Parathyroid adenoma (tissue), 2 donors: ENCODE measurements around the gene RETSAT.
A peak's percentile ranks its signal among the peaks of the same experiment; 100 is the strongest.
"Not testable (repeated sequence)": the region's sequence is repeated elsewhere in the genome, so short reads cannot be mapped to it uniquely, and the experiment has no call there.

Experiments
- H2AFZ ChIP-seq: fragments of 300-600 bp; sonication (generic); one replicate; pipeline ENCODE4 v1.7.0; 2017; ENCODE audit warnings: antibody characterized with exemption, mild to moderate bottlenecking
- H3K27ac ChIP-seq: fragments of 300-600 bp; sonication (generic); one replicate; pipeline ENCODE4 v1.7.0; 2017
- H3K27me3 ChIP-seq: fragments of 300-600 bp; sonication (generic); one replicate; pipeline ENCODE4 v1.7.0; 2017; ENCODE audit warnings: low read length; ENCODE audit not compliant: control insufficient read depth, insufficient read depth
- H3K36me3 ChIP-seq: fragments of 300-600 bp; sonication (generic); one replicate; pipeline ENCODE4 v1.7.0; 2017; ENCODE audit warnings: low read length; ENCODE audit not compliant: control insufficient read depth, insufficient read depth
- H3K4me1 ChIP-seq: fragments of 300-600 bp; sonication (generic); one replicate; pipeline ENCODE4 v1.7.0; 2017; ENCODE audit warnings: control low read depth
- H3K4me2 ChIP-seq: fragments of 300-600 bp; sonication (generic); one replicate; pipeline ENCODE4 v1.7.0; 2017; ENCODE audit warnings: low read length
- H3K4me3 ChIP-seq: fragments of 300-600 bp; sonication (generic); one replicate; pipeline ENCODE4 v1.7.0; 2017; ENCODE audit warnings: low read depth, low read length
- H3K79me2 ChIP-seq: fragments of 300-600 bp; sonication (generic); one replicate; pipeline ENCODE4 v1.7.0; 2017; ENCODE audit warnings: control low read depth
- H3K9ac ChIP-seq: fragments of 300-600 bp; sonication (generic); one replicate; pipeline ENCODE4 v1.7.0; 2017; ENCODE audit warnings: mild to moderate bottlenecking
- H3K9me3 ChIP-seq: fragments of 300-600 bp; sonication (generic); one replicate; pipeline ENCODE4 v1.7.0; 2017; ENCODE audit warnings: low read length; ENCODE audit not compliant: control insufficient read depth
- TF ChIP-seq, protein P1 (sequence below): fragments of 300-600 bp; sonication (generic); IDR thresholded peaks from one replicate; pipeline ENCODE4 v1.7.0; 2017; ENCODE audit warnings: antibody characterized with exemption, mild to moderate bottlenecking
- donor health status: primary hyperparathyroidism.

Gene RETSAT

DNA sequence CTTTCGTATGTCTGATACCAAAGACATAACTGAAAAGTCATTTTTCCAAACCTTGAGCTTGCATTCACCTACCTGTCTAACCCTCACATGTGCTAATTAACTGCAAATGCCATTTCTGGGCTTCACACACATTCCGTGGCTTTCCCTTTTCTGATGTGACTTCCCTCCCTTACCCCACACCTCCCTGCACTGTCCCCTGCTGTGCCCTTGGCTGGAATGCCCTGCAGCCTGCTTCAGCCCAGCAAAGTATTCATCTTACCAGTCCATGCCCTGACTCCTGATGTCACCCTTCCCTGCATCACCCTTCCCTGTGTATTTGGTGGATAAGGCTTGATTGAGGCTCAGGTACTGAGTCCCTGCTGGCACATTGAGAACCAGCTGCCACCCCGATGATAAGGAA, 12.2 kb downstream of the RETSAT start:
- Histone ChIP-seq H3K27ac (no peak overlapping the region), H3K4me2 (no peak overlapping the region), H3K9me3 (no peaks in the 10 kb centered on the region), H3K27me3 (no peaks in the 10 kb centered on the region), H2AFZ (no peak overlapping the region), H3K36me3 (no peaks in the 10 kb centered on the region), H3K4me3 (no peak overlapping the region), H3K79me2 (no peaks in the 10 kb centered on the region), H3K4me1 (peaks cover 4% of the 10 kb centered on the region), H3K9ac (no peak overlapping the region)
- TF ChIP-seq, protein P1, sequence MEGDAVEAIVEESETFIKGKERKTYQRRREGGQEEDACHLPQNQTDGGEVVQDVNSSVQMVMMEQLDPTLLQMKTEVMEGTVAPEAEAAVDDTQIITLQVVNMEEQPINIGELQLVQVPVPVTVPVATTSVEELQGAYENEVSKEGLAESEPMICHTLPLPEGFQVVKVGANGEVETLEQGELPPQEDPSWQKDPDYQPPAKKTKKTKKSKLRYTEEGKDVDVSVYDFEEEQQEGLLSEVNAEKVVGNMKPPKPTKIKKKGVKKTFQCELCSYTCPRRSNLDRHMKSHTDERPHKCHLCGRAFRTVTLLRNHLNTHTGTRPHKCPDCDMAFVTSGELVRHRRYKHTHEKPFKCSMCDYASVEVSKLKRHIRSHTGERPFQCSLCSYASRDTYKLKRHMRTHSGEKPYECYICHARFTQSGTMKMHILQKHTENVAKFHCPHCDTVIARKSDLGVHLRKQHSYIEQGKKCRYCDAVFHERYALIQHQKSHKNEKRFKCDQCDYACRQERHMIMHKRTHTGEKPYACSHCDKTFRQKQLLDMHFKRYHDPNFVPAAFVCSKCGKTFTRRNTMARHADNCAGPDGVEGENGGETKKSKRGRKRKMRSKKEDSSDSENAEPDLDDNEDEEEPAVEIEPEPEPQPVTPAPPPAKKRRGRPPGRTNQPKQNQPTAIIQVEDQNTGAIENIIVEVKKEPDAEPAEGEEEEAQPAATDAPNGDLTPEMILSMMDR, result no peak

DNA sequence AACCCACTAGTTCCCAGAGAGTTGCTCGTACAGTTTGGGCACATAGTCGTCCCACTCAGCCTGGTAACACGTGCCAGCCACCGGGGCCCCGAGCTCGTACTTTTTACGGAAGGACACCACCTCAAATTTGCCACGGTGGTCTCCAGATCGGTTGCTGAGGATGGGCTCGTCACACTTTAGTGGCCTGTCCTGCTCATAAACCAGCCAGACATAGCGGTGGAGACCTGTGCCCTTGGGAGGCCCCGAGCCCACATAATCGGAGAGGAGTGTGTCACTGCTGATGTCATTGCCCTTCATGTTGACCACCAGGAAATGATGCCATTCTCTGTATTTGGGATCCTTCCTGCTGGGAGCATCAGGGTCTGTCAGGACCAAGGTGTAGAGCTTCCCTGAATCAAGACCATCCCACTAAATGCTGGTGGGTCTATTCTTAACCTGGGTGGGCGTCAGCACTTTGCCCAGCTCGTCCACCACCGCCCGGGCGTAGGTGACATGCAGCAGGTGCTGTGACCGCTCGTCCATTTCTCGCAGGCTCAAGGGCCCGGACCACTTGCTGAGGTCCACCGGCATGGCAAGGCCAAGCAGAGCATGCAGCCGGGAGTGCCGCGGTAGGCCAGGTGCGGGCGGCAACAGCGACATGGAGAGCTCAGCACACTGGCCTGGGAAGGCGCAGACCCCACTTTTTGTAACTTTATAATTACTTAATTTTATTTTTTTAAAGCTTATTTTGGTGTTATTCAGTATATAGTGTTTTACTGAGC, 12.9 kb downstream of the RETSAT start:
- Histone ChIP-seq H3K36me3 (no peaks in the 10 kb centered on the region), H2AFZ (no peak overlapping the region)

DNA sequence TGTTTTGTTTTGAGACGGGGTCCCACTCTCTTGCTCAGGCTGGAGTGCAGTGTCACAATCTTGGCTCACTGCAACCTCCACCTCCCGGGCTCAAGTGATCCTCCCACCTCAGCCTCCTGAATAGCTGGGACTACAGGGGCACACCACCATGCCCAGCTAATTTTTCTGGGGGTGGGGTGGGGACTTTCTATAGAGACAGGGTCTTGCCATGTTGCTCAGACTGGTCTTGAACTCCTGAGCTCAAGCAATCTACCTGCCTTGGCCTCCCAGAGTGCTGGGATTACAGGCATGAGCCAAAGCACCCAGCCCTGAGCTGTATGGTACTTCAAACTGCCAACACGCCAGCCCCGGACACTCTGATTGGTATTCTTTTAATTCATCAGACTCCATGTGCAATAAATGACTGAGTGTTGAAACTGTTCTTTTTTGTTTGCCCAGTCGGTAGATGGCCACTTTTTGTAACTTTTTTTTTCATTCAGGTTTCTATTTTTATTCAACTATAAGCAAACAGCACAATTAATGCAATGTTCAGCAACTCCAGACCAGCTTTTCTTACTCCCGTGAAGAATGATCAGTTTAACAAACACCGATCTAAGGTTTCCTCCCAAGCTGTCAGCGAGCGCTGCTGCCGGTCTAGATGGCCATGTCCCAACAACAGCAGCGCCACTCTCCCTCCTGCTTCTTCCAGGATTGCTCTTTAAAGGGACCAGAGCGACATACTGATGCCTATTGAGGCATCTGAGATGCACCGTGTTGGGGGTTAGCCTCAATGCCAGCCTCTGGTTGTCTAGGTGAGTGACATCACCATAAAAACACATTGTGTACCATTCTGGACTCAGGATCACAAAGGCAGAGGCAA, 14.1 kb downstream of the RETSAT start:
- Histone ChIP-seq H3K4me3 (no peak overlapping the region), H3K4me2 (peak overlapping the region; percentile 4), H3K9me3 (no peaks in the 10 kb centered on the region), H3K27ac (no peak overlapping the region), H2AFZ (peak overlapping the region; percentile 11), H3K36me3 (no peaks in the 10 kb centered on the region), H3K79me2 (no peaks in the 10 kb centered on the region), H3K27me3 (no peaks in the 10 kb centered on the region), H3K4me1 (peaks cover 4% of the 10 kb centered on the region), H3K9ac (no peak overlapping the region)
- TF ChIP-seq, protein P1, result no peak

More for the DNA sequence above, 12.9 kb downstream of the RETSAT start:
- TF ChIP-seq, protein P1, result no peak
- Histone ChIP-seq H3K27me3 (no peaks in the 10 kb centered on the region), H3K9me3 (no peaks in the 10 kb centered on the region), H3K27ac (no peak overlapping the region), H3K4me1 (peaks cover 4% of the 10 kb centered on the region), H3K4me3 (no peak overlapping the region), H3K79me2 (no peaks in the 10 kb centered on the region), H3K9ac (no peak overlapping the region), H3K4me2 (no peak overlapping the region)

DNA sequence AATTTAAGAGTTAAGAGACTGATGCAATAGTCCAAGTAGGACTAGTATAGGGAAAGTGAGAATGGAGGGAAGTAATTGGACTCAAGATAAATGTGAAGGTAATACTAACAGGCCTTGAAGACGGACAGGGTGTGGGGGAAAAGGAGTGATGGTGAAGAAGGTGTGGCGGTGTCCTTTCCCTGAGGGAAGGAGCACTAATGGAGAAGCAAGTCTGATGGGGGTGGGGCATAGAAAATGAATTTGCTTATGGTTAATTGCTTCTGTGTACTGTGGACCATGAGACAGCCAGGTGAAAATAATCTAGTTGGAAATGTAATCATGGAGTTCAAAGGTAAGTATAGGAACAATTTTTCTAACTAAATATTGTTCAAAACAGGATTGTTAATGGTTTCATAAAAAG, 19.4 kb downstream of the RETSAT start:
- no peak overlapping the region for H3K4me3 ChIP-seq
- no peaks in the 10 kb centered on the region for H3K36me3 ChIP-seq
- TF ChIP-seq, protein P1, result no peak
- H3K27ac ChIP-seq, result no peak overlapping the region
- no peak overlapping the region for H3K9ac ChIP-seq
- H3K4me1 ChIP-seq, result no peaks in the 10 kb centered on the region
- H3K27me3 ChIP-seq, result no peaks in the 10 kb centered on the region
- no peaks in the 10 kb centered on the region for H3K9me3 ChIP-seq
- no peaks in the 10 kb centered on the region for H3K79me2 ChIP-seq
- no peak overlapping the region for H3K4me2 ChIP-seq
- no peak overlapping the region for H2AFZ ChIP-seq

DNA sequence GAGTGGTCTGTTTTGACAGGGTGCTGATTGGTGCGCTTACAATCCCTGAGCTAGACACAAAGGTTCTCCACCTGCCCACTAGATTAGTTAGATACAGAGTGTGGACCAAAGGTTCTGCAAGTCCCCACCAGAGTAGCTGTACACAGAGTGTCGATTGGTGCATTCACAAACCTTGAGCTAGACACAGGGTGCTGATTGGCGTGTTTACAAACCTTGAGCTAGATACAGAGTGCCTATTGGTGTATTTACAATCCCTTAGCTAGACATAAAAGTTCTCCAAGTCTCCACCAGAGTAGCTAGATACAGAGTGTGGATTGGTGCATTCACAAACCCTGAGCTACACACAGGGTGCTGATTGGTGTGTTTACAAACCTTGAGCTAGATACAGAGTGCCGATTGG, 20.5 kb downstream of the RETSAT start:
- not testable (repeated sequence) for H3K4me2 ChIP-seq, H3K27ac ChIP-seq, H3K36me3 ChIP-seq, H3K4me3 ChIP-seq, H3K9ac ChIP-seq, H3K79me2 ChIP-seq, H3K4me1 ChIP-seq, H3K27me3 ChIP-seq, H2AFZ ChIP-seq, H3K9me3 ChIP-seq
